ENCODE measurements around the gene DAPK1. TPM values are rescaled to one million over a fixed set of nuclear protein-coding genes. Genes with fewer than 3 reads are reported as not detected.

DAPK1 gene
- total RNA-seq, 4 donors from 2014 or later = 19.1 to 44.8 (median 40.4) TPM

DNA sequence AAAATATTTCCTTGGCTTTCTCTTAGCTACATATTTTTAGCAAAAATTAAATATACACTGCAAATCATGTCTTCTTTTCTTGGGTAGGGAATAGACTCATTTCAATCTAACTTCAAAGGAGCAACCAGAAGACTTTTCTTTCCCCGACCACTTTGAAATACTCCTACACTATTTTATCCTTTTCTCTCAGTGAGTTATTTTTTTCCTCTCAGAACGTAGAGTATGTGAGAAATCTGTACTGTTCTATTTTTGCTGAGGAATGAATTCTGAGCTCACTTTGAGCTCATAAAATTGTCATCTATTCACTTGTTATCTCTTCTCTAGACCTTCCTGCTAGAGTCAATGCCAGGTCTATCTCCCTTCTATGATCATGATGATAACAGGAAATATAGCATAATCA lies 22.2 kb upstream of the DAPK1 start:
- no peak for DNase-seq
- TF ChIP-seq, protein P1, sequence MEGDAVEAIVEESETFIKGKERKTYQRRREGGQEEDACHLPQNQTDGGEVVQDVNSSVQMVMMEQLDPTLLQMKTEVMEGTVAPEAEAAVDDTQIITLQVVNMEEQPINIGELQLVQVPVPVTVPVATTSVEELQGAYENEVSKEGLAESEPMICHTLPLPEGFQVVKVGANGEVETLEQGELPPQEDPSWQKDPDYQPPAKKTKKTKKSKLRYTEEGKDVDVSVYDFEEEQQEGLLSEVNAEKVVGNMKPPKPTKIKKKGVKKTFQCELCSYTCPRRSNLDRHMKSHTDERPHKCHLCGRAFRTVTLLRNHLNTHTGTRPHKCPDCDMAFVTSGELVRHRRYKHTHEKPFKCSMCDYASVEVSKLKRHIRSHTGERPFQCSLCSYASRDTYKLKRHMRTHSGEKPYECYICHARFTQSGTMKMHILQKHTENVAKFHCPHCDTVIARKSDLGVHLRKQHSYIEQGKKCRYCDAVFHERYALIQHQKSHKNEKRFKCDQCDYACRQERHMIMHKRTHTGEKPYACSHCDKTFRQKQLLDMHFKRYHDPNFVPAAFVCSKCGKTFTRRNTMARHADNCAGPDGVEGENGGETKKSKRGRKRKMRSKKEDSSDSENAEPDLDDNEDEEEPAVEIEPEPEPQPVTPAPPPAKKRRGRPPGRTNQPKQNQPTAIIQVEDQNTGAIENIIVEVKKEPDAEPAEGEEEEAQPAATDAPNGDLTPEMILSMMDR (IDR thresholded peaks at IDR 0.05) = no peak
- no peak for TF ChIP-seq POLR2A (IDR thresholded peaks at IDR 0.05)
- Histone ChIP-seq H3K4me1 (no peaks in the 10 kb centered on the region), H3K27ac (no peak overlapping the region), H3K36me3 (no peaks in the 10 kb centered on the region), H3K9me3 (no peaks in the 10 kb centered on the region), H3K4me3 (no peak overlapping the region), H3K27me3 (no peaks in the 10 kb centered on the region)
- intact Hi-C loops (cut with DNase I; ENCODE audit: low total_unique reads) = no loop called here

DNA sequence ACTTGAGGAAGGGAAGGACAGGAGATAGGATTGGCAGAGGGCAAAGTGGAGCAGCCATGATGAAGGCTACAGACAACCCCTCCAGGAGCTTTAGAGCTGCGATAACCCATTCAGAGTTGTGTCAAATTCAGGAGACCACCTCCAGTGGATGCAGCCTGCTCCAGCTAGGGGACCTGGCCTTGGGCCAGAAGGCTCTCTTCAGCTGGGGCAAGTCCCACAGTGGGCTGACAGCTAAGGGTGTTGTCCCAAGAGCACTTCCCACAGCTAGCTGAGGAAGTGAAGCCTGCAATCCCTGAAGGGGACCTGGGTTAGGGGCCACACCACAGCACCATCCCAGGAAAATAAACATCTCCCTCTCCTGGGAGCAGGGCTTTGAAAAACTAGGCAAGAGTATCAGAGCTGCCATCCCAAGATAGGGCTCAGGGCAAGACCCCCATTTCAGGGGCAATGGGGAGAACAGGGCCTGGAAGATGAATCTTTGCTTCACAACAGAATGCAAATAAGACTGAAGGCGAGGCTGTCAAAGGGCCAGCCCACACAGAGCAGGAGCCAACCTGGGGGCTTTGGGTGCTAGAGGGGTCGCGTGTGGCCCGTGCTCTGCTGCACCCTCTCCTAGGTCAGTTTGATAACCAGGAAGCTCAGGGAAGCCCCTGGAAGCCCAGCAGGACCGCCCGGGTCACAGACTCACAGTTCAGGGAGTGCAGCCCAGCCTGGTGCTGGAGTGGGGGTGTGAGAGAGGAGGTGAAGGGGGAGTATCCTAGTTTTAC lies 19.3 kb upstream of the DAPK1 start:
- DNase-seq = no peak
- no peak for TF ChIP-seq POLR2A (IDR thresholded peaks at IDR 0.05)
- TF ChIP-seq, protein P1 (IDR thresholded peaks at IDR 0.05) = no peak
- intact Hi-C loops (cut with DNase I; ENCODE audit: low total_unique reads) = no loop called here
- H3K9me3 ChIP-seq = no peaks in the 10 kb centered on the region
- H3K36me3 ChIP-seq = no peaks in the 10 kb centered on the region
- no peak overlapping the region for H3K4me3 ChIP-seq
- no peak overlapping the region for H3K27ac ChIP-seq
- H3K27me3 ChIP-seq = no peaks in the 10 kb centered on the region
- H3K4me1 ChIP-seq = no peaks in the 10 kb centered on the region

- no peak overlapping the region for H3K4me3 ChIP-seq
- no peaks in the 10 kb centered on the region for H3K9me3 ChIP-seq
- intact Hi-C loops (cut with DNase I; ENCODE audit: low total_unique reads) = no loop called here
- TF ChIP-seq, protein P1 (IDR thresholded peaks at IDR 0.05) = no peak
- TF ChIP-seq POLR2A (IDR thresholded peaks at IDR 0.05) = no peak
- H3K4me1 ChIP-seq = no peaks in the 10 kb centered on the region
- no peaks in the 10 kb centered on the region for H3K27me3 ChIP-seq
- H3K36me3 ChIP-seq = no peaks in the 10 kb centered on the region
- no peak for DNase-seq
- no peak overlapping the region for H3K27ac ChIP-seq
Measured at GRCh38 chr9:87479801-87480201, 17.9 kb upstream of the DAPK1 start.

DNA sequence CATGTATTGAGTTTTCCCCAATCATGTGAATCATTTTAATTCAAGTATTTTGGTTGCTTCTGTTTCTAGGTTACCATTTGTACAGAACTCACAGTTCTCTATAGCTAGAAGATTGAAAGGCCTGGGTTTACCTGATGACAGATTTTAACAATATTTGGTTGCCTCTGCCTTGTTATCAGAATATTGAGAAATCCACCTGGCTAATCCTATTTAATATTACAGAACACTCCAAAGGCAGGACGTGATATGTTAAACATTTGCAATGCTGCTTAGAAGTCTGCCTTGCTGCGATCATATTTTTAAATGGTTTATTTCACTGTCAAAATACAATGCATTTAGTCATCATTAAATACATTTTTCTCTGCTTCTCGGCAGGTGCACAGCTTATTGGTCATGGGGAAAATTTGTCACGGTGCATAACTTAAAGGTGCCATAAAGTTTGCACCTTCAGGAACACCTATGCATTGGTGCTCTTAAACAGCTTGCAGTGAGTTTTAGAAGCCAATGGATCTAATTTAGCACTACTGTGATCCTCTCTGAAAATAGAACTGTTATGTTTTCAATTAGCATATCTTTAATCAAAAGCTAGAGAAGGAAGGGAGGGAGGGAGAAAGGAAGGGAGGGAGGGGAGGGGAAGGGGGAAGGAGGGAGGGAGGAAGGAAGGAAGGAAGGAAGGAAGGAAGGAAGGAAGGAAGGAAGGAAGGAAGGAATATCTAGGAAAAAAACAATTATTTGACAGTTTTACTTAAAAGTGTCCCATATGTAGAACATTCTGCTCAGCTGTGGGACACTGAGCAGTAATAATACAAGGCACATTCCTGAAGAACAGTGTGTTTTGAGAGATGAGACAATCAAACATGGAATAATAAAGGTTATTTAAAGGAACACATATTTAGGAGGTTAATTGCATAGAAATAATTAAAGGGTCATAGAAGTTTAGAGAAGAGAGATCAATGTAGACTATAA lies 15.5 kb upstream of the DAPK1 start:
- no peak for TF ChIP-seq POLR2A (IDR thresholded peaks at IDR 0.05)
- TF ChIP-seq, protein P1 (IDR thresholded peaks at IDR 0.05) = no peak
- no peaks in the 10 kb centered on the region for H3K9me3 ChIP-seq
- no peak overlapping the region for H3K4me3 ChIP-seq
- no peak for DNase-seq
- H3K27me3 ChIP-seq = no peaks in the 10 kb centered on the region
- H3K27ac ChIP-seq = no peak overlapping the region
- no peaks in the 10 kb centered on the region for H3K36me3 ChIP-seq
- intact Hi-C loops (cut with DNase I; ENCODE audit: low total_unique reads) = no loop called here
- no peaks in the 10 kb centered on the region for H3K4me1 ChIP-seq

- DNase-seq = no peak
- no peak for TF ChIP-seq POLR2A (IDR thresholded peaks at IDR 0.05)
- TF ChIP-seq, protein P1 (IDR thresholded peaks at IDR 0.05) = no peak
- H3K4me3 ChIP-seq = no peak overlapping the region
- H3K36me3 ChIP-seq = no peaks in the 10 kb centered on the region
- no peak overlapping the region for H3K27ac ChIP-seq
- intact Hi-C loops (cut with DNase I; ENCODE audit: low total_unique reads) = no loop called here
- no peaks in the 10 kb centered on the region for H3K9me3 ChIP-seq
- no peaks in the 10 kb centered on the region for H3K4me1 ChIP-seq
- H3K27me3 ChIP-seq = no peaks in the 10 kb centered on the region
Measured at GRCh38 chr9:87490225-87490624, 7.4 kb upstream of the DAPK1 start.
